B cell (primary cell): ENCODE data around the gene ABCC1. TPM values are rescaled to one million over a fixed set of nuclear protein-coding genes. Genes with fewer than 3 reads are reported as not detected.

Experiments used
- ATAC-seq: fragments of 200-7000 bp; cut with Tn5 transposase; one replicate; pipeline ENCODE4 v1.10.0; 2021; ENCODE audit warnings: low read depth, mild to moderate bottlenecking, moderate number of reproducible peaks, moderate library complexity
- CTCF ChIA-PET: fragments of 350-600 bp; sonication (Branson Sonifier 250); formaldehyde crosslinking; loops from one replicate; lab custom pipeline; 2021; ENCODE audit warnings: antibody characterized with exemption, inconsistent platforms; lab: Charles Lee
- POLR2A ChIA-PET: fragments of 350-600 bp; sonication (Branson Sonifier 250); formaldehyde crosslinking; loops from one replicate; lab custom pipeline; 2021; ENCODE audit warnings: antibody characterized with exemption; lab: Charles Lee
- DNase-seq: peaks from one replicate; pipeline ENCODE4 v3.0.0; 2013
- H2AFZ ChIP-seq: 2 replicates; pipeline ENCODE4 v1.6.1; 2012; ENCODE audit warnings: mild to moderate bottlenecking, low read depth, low read length; ENCODE audit not compliant: insufficient read depth, poor library complexity, severe bottlenecking
- H3K27ac ChIP-seq, 2 donors: 1 replicate in 1 of 2; 2 replicates in 1 of 2; pipeline ENCODE4 v1.5.1; 2012 to 2013; ENCODE audit warnings: low read length in 2 of 2, mild to moderate bottlenecking in 2 of 2, moderate library complexity in 1 of 2
- H3K27me3 ChIP-seq, 4 experiments: fragments of 200-600 bp in 1 of 4; sonication (generic) in 1 of 4; replicated peaks in 1 of 4; 1 replicate in 2 of 4; 2 replicates in 2 of 4; pipeline versions ENCODE4 v1.6.1 to v1.7.0; 2013 to 2016; ENCODE audit warnings: low read length in 3 of 4, mild to moderate bottlenecking in 2 of 4, mixed read lengths in 1 of 4, moderate library complexity in 1 of 4; ENCODE audit not compliant: insufficient read depth in 4 of 4, control insufficient read depth in 3 of 4; ENCODE audit errors: control extremely low read depth in 1 of 4
- H3K36me3 ChIP-seq, 2 experiments: replicated peaks in 1 of 2; 1 replicate in 1 of 2; 2 replicates in 1 of 2; pipeline versions ENCODE4 v1.6.1 to v1.7.1; 2013; ENCODE audit warnings: low read length in 1 of 2; ENCODE audit not compliant: insufficient read depth in 2 of 2, control insufficient read depth in 1 of 2; ENCODE audit errors: control extremely low read depth in 1 of 2, extremely low read depth in 1 of 2
- H3K4me1 ChIP-seq, 2 donors: fragments of 200-600 bp in 1 of 2; sonication (generic) in 1 of 2; 1 replicate in 1 of 2; 2 replicates in 1 of 2; pipeline versions ENCODE4 v1.5.1 to v1.6.1; 2013 to 2017; ENCODE audit warnings: low read length in 2 of 2; ENCODE audit not compliant: control insufficient read depth in 2 of 2, insufficient read depth in 2 of 2
- H3K4me2 ChIP-seq: replicated peaks from 2 replicates; pipeline ENCODE3; 2012; ENCODE audit warnings: mild to moderate bottlenecking, low read depth, low read length; ENCODE audit not compliant: poor library complexity, severe bottlenecking
- H3K4me3 ChIP-seq, 5 experiments: fragments of 200-600 bp in 1 of 5; sonication (generic) in 1 of 5; 1 replicate in 3 of 5; 2 replicates in 2 of 5; pipeline versions ENCODE4 v1.5.1 to v1.7.0; 2011 to 2016; ENCODE audit warnings: low read length in 4 of 5, mild to moderate bottlenecking in 4 of 5, low read depth in 2 of 5, control low read depth in 1 of 5, moderate library complexity in 1 of 5; ENCODE audit not compliant: insufficient read depth in 1 of 5; ENCODE audit errors: control extremely low read depth in 1 of 5, extremely low read depth in 1 of 5
- H3K79me2 ChIP-seq: fragments of 200-600 bp; sonication (generic); one replicate; pipeline ENCODE4 v1.6.0; 2016; ENCODE audit warnings: low read length; ENCODE audit not compliant: control insufficient read depth, insufficient read depth
- H3K9ac ChIP-seq: fragments of 200-600 bp; sonication (generic); 2 replicates; pipeline ENCODE4 v1.6.1; 2017; ENCODE audit warnings: mild to moderate bottlenecking, low read length, moderate library complexity
- H3K9me3 ChIP-seq, 3 donors: one replicate each; pipeline versions ENCODE4 v1.6.1 to v1.7.1; 2013; ENCODE audit warnings: low read length in 2 of 3; ENCODE audit not compliant: control insufficient read depth in 2 of 3, insufficient read depth in 1 of 3; ENCODE audit errors: control extremely low read depth in 1 of 3
- H4K20me1 ChIP-seq: 2 replicates; pipeline ENCODE4 v1.6.0; 2012; ENCODE audit warnings: mild to moderate bottlenecking, low read length; ENCODE audit not compliant: insufficient read depth, control insufficient read depth, poor library complexity, severe bottlenecking
- H3K27ac Mint-ChIP-seq: one replicate; pipeline ENCODE4 v1.8.0; 2021; ENCODE audit warnings: mixed read lengths
- H3K27me3 Mint-ChIP-seq: one replicate; pipeline ENCODE4 v1.8.0; 2021; ENCODE audit warnings: mixed read lengths
- H3K4me1 Mint-ChIP-seq: one replicate; pipeline ENCODE4 v1.8.0; 2021; ENCODE audit warnings: mixed read lengths
- H3K4me3 Mint-ChIP-seq: one replicate; pipeline ENCODE4 v1.8.0; 2021; ENCODE audit warnings: mixed read lengths
- H3K9me3 Mint-ChIP-seq: one replicate; pipeline ENCODE4 v1.8.0; 2022; ENCODE audit warnings: mixed read lengths; ENCODE audit not compliant: insufficient read depth
- EZH2 ChIP-seq: IDR thresholded peaks from 2 replicates; pipeline ENCODE4 v1.6.1; 2012; ENCODE audit warnings: borderline replicate concordance, low read depth, mild to moderate bottlenecking, moderate library complexity, low read length; ENCODE audit not compliant: insufficient read depth, poor library complexity, severe bottlenecking
- WGBS: methylation state at CpG from one replicate; pipeline ENCODE4 v1.1.5; 2013; ENCODE audit warnings: missing lambda C conversion rate; ENCODE audit not compliant: insufficient coverage; 5-methylcytosine and 5-hydroxymethylcytosine counted together
- intact Hi-C: fragments of 100-400 bp; cut with micrococcal nuclease; formaldehyde crosslinking; loops from one replicate; pipeline ENCODE4 v1.10.0; 2022
- polyA minus RNA-seq: library from RNA; depleted of rRNA, polyadenylated mRNA; stranded (reverse); fragments of >200 nt; gene quantifications from 2 replicates; pipeline ENCODE4 v1.2.3, GENCODE V29; 2012
- polyA plus RNA-seq: library from polyadenylated mRNA; depleted of rRNA; stranded (reverse); fragments of >200 nt; gene quantifications from 2 replicates; pipeline ENCODE4 v1.2.3, GENCODE V29; 2012
- total RNA-seq, 2 donors: library from RNA; stranded (reverse); fragments of 120-200 nt in 1 of 2; gene quantifications; 1 replicate in 1 of 2; 2 replicates in 1 of 2; pipeline versions ENCODE4 v1.2.3 to v1.2.4, GENCODE V29; 2013 to 2022
- TF ChIP-seq, protein P1 (sequence below): fragments of 200-600 bp; IDR thresholded peaks from one replicate; pipeline ENCODE4 v1.8.0; 2022; ENCODE audit warnings: antibody characterized with exemption, mild to moderate bottlenecking

ABCC1 gene
- total RNA-seq, result 73.0 and 74.1 TPM in 2 replicates
- 24.7 TPM for total RNA-seq (2013)
- polyA plus RNA-seq, result 21.7 and 21.8 TPM in 2 replicates
- polyA minus RNA-seq, result 40.2 and 77.4 TPM in 2 replicates

DNA sequence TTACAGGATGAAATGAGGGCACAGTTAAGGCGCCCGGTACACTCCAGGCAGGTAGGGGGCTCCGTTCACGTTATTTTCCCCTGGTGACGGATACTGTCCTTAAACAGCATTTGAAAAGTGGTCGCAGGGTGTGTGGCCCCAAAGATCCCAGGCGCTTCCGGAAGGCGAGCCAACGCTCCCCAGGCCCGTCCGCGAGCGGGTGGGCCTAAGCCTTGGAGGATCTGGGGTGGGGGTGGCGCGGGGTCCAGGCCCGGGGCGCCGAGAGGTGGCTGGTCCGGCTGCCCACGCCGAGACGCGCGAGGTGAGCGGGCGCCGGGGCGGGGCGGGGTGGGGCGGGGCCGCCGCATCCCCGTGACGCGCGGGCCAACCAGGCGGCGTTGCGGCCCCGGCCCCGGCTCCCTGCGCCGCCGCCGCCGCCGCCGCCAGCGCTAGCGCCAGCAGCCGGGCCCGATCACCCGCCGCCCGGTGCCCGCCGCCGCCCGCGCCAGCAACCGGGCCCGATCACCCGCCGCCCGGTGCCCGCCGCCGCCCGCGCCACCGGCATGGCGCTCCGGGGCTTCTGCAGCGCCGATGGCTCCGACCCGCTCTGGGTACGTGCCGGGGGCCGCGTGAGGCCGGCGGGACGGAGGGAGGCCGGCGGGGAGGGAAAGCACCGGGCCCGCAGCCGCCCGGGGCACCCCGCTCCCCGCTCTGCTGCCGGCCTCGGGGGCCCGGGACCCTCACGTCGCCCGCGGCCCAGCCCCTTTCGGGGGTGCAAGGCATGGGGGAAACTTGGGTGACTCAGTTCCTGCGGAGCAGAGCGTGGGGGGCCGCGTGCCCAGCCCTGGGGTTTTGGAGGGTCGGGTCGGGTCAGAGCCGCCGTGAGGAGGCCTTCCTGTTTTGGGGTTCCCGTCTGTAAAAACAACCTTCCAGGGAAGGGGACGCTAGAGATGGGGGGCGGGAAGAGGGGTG lies at the start of gene ABCC1:
TSS of gene ABCC1 (plus strand) at position 407 of the 951 bp plus-strand sequence. CDS start at position 543, 136 bp downstream.
- no peaks in the 10 kb centered on the region for H3K9me3 Mint-ChIP-seq
- Histone ChIP-seq H2AFZ (peak within 1 kb of the TSS; percentile 79), H4K20me1 (peaks cover 18% of the 10 kb centered on the region), H3K4me2 (peak within 1 kb of the TSS; percentile 93), H3K79me2 (peaks cover 56% of the 10 kb centered on the region), H3K27me3 (no peaks in the 10 kb centered on the region), H3K9me3 (peaks cover 0 to 2% (median 0%) of the 10 kb centered on the region in 3 donors), H3K4me1 (peaks cover 18 to 33% of the 10 kb centered on the region in 2 donors), H3K4me3 (peak within 1 kb of the TSS; percentile 65 to 87 (median 77)), H3K36me3 (no peaks in the 10 kb centered on the region), H3K9ac (peak within 1 kb of the TSS; percentile 80), H3K27ac (peak within 1 kb of the TSS; percentile 78 to 80)
- ChIA-PET POLR2A (interaction anchor here (0.6 to 1.2 kb wide), 4 partner anchors 11 to 127 kb away, joined by 3 to 8 read pairs (median 4); partner anchors contain the start of gene CEP20), CTCF (interaction anchor here (1.5 kb wide), 1 partner anchor 58 kb away, joined by 7 read pairs; no protein-coding TSS in a partner anchor)
- WGBS, result under 1% methylated on average over 108 of the region's 112 CpGs
- no peak for TF ChIP-seq EZH2
- TF ChIP-seq, protein P1, sequence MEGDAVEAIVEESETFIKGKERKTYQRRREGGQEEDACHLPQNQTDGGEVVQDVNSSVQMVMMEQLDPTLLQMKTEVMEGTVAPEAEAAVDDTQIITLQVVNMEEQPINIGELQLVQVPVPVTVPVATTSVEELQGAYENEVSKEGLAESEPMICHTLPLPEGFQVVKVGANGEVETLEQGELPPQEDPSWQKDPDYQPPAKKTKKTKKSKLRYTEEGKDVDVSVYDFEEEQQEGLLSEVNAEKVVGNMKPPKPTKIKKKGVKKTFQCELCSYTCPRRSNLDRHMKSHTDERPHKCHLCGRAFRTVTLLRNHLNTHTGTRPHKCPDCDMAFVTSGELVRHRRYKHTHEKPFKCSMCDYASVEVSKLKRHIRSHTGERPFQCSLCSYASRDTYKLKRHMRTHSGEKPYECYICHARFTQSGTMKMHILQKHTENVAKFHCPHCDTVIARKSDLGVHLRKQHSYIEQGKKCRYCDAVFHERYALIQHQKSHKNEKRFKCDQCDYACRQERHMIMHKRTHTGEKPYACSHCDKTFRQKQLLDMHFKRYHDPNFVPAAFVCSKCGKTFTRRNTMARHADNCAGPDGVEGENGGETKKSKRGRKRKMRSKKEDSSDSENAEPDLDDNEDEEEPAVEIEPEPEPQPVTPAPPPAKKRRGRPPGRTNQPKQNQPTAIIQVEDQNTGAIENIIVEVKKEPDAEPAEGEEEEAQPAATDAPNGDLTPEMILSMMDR, result peak; percentile 19
- peak within 1 kb of the TSS; percentile 97 for H3K4me3 Mint-ChIP-seq
- peak; percentile 81 for ATAC-seq
- H3K4me1 Mint-ChIP-seq, result peaks cover 38% of the 10 kb centered on the region
- intact Hi-C loops, result loop anchor here (1.0 to 2.0 kb wide), 4 partner anchors 12 to 177 kb away; partner anchors contain the start of gene CEP20
- peak; percentile 77 for DNase-seq
- H3K27ac Mint-ChIP-seq, result peak within 1 kb of the TSS; percentile 95
- no peaks in the 10 kb centered on the region for H3K27me3 Mint-ChIP-seq
